Measurements from ENCODE around the gene DGKH.

DNA sequence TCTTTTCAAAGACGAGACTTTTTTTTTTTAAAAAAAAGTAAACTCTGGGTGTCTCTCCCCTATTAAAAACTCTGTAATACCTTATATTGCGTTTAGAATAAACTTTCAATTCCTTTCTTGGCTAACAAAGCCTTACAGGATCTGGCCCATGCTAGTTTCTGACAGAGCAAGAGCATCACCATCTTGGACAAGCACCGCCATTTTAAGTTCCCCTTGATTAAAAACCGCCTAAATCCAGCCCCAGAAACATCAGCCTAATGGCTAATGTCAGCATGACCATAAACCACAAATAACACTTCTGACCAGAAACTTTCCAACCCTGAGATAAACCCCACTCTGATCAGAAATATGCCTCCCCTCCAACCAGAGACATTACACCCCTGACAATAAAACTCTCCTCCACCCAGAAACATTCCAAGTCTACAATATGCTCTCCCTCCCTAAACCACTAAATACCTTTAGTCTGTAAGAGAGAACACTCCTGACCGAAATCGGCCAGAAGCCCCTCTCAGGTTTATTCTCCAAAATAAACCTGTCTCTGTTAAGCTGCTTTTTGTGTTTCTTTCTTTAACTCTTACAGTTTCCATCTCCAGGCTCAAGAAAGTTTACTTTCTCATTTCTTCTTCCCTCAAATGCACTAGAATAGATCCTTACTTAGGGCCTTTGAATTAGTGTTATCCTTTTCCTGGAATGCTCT lies 221.9 kb downstream of the DGKH start:
- TF ChIP-seq, protein P1, sequence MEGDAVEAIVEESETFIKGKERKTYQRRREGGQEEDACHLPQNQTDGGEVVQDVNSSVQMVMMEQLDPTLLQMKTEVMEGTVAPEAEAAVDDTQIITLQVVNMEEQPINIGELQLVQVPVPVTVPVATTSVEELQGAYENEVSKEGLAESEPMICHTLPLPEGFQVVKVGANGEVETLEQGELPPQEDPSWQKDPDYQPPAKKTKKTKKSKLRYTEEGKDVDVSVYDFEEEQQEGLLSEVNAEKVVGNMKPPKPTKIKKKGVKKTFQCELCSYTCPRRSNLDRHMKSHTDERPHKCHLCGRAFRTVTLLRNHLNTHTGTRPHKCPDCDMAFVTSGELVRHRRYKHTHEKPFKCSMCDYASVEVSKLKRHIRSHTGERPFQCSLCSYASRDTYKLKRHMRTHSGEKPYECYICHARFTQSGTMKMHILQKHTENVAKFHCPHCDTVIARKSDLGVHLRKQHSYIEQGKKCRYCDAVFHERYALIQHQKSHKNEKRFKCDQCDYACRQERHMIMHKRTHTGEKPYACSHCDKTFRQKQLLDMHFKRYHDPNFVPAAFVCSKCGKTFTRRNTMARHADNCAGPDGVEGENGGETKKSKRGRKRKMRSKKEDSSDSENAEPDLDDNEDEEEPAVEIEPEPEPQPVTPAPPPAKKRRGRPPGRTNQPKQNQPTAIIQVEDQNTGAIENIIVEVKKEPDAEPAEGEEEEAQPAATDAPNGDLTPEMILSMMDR (conservative IDR thresholded peaks at IDR 0.05): no peak
- no peak for TF ChIP-seq EZH2 (IDR thresholded peaks at IDR 0.05; ENCODE audit: low read depth)

All from PC-9 (cell line).